ENCODE measurements around the gene PRKCH.

Gene PRKCH

DNA sequence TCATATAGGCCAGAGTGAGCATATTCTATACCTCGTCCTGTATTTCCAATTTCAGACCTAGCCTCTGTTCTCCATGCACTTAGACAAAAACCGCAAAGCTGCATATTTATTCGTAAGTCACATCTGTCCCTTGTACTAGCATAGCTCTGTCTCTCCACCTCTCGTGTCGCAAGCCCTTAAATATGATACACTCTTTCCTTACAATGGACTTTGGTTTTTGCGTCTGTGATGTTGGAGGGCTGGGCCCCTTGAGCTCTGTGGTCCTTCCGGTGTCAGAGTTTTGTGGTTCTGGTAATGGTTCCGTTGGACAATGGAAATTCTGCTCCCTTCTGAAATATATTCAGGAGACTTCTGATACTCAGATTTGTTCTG lies 11.3 kb downstream of the PRKCH start:
- no peak for TF ChIP-seq SPI1 (IDR thresholded peaks at IDR 0.05; ENCODE audit: borderline replicate concordance, low read depth)
- TF ChIP-seq POLR2AphosphoS5 (IDR thresholded peaks at IDR 0.05; ENCODE audit: low read depth): no peak
- no peak for TF ChIP-seq GABPA (IDR thresholded peaks at IDR 0.05; ENCODE audit: low read depth)
- TF ChIP-seq, protein P1, sequence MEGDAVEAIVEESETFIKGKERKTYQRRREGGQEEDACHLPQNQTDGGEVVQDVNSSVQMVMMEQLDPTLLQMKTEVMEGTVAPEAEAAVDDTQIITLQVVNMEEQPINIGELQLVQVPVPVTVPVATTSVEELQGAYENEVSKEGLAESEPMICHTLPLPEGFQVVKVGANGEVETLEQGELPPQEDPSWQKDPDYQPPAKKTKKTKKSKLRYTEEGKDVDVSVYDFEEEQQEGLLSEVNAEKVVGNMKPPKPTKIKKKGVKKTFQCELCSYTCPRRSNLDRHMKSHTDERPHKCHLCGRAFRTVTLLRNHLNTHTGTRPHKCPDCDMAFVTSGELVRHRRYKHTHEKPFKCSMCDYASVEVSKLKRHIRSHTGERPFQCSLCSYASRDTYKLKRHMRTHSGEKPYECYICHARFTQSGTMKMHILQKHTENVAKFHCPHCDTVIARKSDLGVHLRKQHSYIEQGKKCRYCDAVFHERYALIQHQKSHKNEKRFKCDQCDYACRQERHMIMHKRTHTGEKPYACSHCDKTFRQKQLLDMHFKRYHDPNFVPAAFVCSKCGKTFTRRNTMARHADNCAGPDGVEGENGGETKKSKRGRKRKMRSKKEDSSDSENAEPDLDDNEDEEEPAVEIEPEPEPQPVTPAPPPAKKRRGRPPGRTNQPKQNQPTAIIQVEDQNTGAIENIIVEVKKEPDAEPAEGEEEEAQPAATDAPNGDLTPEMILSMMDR (IDR thresholded peaks at IDR 0.05; ENCODE audit: insufficient read depth, low read length): no peak
- TF ChIP-seq, protein P2, sequence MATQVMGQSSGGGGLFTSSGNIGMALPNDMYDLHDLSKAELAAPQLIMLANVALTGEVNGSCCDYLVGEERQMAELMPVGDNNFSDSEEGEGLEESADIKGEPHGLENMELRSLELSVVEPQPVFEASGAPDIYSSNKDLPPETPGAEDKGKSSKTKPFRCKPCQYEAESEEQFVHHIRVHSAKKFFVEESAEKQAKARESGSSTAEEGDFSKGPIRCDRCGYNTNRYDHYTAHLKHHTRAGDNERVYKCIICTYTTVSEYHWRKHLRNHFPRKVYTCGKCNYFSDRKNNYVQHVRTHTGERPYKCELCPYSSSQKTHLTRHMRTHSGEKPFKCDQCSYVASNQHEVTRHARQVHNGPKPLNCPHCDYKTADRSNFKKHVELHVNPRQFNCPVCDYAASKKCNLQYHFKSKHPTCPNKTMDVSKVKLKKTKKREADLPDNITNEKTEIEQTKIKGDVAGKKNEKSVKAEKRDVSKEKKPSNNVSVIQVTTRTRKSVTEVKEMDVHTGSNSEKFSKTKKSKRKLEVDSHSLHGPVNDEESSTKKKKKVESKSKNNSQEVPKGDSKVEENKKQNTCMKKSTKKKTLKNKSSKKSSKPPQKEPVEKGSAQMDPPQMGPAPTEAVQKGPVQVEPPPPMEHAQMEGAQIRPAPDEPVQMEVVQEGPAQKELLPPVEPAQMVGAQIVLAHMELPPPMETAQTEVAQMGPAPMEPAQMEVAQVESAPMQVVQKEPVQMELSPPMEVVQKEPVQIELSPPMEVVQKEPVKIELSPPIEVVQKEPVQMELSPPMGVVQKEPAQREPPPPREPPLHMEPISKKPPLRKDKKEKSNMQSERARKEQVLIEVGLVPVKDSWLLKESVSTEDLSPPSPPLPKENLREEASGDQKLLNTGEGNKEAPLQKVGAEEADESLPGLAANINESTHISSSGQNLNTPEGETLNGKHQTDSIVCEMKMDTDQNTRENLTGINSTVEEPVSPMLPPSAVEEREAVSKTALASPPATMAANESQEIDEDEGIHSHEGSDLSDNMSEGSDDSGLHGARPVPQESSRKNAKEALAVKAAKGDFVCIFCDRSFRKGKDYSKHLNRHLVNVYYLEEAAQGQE (IDR thresholded peaks at IDR 0.05; ENCODE audit: insufficient replicate concordance, low read depth): no peak
- Histone ChIP-seq H3K27ac (replicated peaks) (no peak overlapping the region), H3K27me3 (ENCODE audit: insufficient read depth, poor library complexity, severe bottlenecking) (no peaks in the 10 kb centered on the region), H3K4me3 (replicated peaks; ENCODE audit: insufficient read depth, low read length) (no peak overlapping the region)
- no peak for DNase-seq (ENCODE audit: low read depth in 1 of 2, low spot score in 1 of 2)

DNA sequence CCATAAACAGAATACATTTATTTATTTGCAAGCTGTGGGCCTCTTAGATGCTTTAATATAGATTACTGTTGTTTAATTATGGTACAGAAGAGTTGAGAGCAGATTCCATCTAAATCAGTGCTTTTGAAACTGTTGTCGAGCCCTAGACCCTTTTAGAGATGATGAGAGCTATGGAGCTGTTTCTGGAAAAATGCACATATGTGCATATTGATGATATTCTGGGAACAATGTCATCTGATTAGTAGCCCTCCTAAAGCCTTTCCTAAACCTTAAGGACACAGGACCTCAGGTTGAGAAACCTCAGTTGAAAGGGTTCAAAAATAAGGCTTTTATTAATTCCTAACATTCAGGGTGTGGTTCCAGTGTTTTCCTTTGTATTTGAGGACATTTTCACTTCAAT lies 11.7 kb downstream of the PRKCH start:
- Histone ChIP-seq H3K27me3 (ENCODE audit: insufficient read depth, poor library complexity, severe bottlenecking) (no peaks in the 10 kb centered on the region), H3K27ac (replicated peaks) (no peak overlapping the region), H3K4me3 (replicated peaks; ENCODE audit: insufficient read depth, low read length) (no peak overlapping the region)
- no peak for DNase-seq (ENCODE audit: low read depth in 1 of 2, low spot score in 1 of 2)
- TF ChIP-seq GABPA (IDR thresholded peaks at IDR 0.05; ENCODE audit: low read depth) (no peak), POLR2AphosphoS5 (IDR thresholded peaks at IDR 0.05; ENCODE audit: low read depth) (no peak), SPI1 (IDR thresholded peaks at IDR 0.05; ENCODE audit: borderline replicate concordance, low read depth) (no peak)
- TF ChIP-seq, protein P2 (IDR thresholded peaks at IDR 0.05; ENCODE audit: insufficient replicate concordance, low read depth): no peak
- TF ChIP-seq, protein P1 (IDR thresholded peaks at IDR 0.05; ENCODE audit: insufficient read depth, low read length): no peak

DNA sequence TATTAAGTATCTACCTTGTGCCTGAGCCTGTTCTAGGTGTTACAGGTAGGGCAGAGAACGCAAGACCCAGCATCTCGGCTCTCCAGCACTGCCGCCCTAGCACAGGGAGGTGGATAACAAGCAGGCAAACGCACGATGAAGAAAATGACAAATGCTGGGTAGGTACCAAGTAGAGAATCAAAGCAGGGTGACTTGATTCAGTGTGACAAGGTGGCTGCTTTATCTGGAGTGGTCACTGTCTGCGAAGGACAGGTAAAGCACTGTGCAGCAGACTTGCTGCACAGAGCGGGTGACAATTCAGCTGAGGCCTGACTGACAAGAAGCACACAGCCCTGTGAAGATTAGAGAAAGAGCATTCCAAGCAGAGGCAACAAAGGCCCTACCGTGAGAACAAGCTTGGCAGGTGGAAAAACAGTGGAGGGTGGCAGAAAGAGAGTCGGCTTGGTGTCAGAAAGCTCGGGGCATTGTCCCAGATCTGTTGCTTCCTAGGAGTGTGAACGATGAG lies 12.9 kb downstream of the PRKCH start:
- Histone ChIP-seq H3K27ac (replicated peaks) (no peak overlapping the region), H3K27me3 (ENCODE audit: insufficient read depth, poor library complexity, severe bottlenecking) (no peaks in the 10 kb centered on the region), H3K4me3 (replicated peaks; ENCODE audit: insufficient read depth, low read length) (no peak overlapping the region)
- no peak for TF ChIP-seq POLR2AphosphoS5 (IDR thresholded peaks at IDR 0.05; ENCODE audit: low read depth)
- TF ChIP-seq, protein P1 (IDR thresholded peaks at IDR 0.05; ENCODE audit: insufficient read depth, low read length): no peak
- TF ChIP-seq, protein P2 (IDR thresholded peaks at IDR 0.05; ENCODE audit: insufficient replicate concordance, low read depth): no peak
- TF ChIP-seq GABPA (IDR thresholded peaks at IDR 0.05; ENCODE audit: low read depth): no peak
- TF ChIP-seq SPI1 (IDR thresholded peaks at IDR 0.05; ENCODE audit: borderline replicate concordance, low read depth): no peak
- no peak for DNase-seq (ENCODE audit: low read depth in 1 of 2, low spot score in 1 of 2)
